ENCODE results near the gene PLS1.
A peak's percentile ranks its signal among the peaks of the same experiment; 100 is the strongest.

DNA sequence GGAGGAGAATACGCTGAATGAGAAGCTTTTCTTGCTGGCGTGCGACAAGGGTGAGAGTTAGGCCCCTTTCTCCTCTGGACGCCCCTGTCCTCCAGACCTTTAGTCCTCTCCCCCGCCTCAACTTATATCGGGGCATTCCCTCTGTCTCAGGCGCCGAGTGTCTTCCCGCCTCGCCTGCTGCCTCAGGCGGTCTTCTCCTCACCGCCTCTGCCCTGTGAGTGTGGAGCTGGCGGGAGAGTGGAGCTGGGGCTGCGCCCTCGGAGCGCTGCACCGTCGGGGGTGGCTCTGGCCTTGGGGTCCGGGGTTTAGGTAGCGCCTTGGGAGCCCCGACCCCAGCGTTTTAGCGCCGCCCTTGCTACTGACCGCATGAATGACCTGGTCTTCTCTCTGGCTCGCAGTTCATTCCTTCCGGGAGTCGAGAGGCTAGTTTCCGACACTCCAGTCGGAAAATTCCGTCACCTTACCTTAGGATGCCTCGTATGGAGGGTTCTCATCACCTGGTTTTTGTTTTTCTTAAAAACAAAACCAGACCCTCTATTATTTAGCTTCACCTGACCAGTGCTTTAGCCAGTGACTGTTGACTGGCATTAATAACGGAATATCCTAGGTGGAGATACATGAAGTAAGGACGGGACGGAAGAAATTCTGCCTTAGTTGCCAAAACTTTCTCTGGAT is 128.6 kb downstream of the PLS1 start:
- TF ChIP-seq, protein P1, sequence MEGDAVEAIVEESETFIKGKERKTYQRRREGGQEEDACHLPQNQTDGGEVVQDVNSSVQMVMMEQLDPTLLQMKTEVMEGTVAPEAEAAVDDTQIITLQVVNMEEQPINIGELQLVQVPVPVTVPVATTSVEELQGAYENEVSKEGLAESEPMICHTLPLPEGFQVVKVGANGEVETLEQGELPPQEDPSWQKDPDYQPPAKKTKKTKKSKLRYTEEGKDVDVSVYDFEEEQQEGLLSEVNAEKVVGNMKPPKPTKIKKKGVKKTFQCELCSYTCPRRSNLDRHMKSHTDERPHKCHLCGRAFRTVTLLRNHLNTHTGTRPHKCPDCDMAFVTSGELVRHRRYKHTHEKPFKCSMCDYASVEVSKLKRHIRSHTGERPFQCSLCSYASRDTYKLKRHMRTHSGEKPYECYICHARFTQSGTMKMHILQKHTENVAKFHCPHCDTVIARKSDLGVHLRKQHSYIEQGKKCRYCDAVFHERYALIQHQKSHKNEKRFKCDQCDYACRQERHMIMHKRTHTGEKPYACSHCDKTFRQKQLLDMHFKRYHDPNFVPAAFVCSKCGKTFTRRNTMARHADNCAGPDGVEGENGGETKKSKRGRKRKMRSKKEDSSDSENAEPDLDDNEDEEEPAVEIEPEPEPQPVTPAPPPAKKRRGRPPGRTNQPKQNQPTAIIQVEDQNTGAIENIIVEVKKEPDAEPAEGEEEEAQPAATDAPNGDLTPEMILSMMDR (IDR thresholded peaks at IDR 0.05; ENCODE audit: control extremely low read depth in 1 of 3, insufficient read depth in 1 of 3, low read depth in 1 of 3, low read length in 3 of 3) = peak in 2 of 3 experiments; percentile 43 to 47; a peak in 2 of 4 replicates
- TF ChIP-seq KDM1A (IDR thresholded peaks at IDR 0.05; ENCODE audit: borderline replicate concordance, low read length) (no peak; the same call in 1 of the 2 replicates), POLR2AphosphoS5 (IDR thresholded peaks at IDR 0.05; ENCODE audit: low read depth, low read length) (no peak; the same call in 1 of the 2 replicates), SIN3A (conservative IDR thresholded peaks at IDR 0.05 in 1 of 2, IDR thresholded peaks at IDR 0.05 in 1 of 2; ENCODE audit: low read depth in 1 of 2, low read length in 2 of 2) (0 out of 4 replicates have a peak, but pooled peaks of 1 of the 2 experiments have one; percentile 18)
